Transverse colon (tissue), 4 donors: ENCODE results near the gene CTDSP2.
"Not testable (repeated sequence)": the region's sequence is repeated elsewhere in the genome, so short reads cannot be mapped to it uniquely, and the experiment has no call there.

Experiments
- CTCF ChIP-seq, 5 experiments: fragments of 200-600 bp in 3 of 5; fragments of 450-650 bp in 2 of 5; sonication (generic) in 3 of 5; IDR thresholded peaks; 1 replicate in 2 of 5; 2 replicates in 3 of 5; pipeline ENCODE4 v1.5.1; 2016 to 2017; ENCODE audit warnings: antibody characterized with exemption in 5 of 5, inconsistent platforms in 3 of 5, mild to moderate bottlenecking in 2 of 5, moderate library complexity in 1 of 5
- EP300 ChIP-seq: sonication (generic); formaldehyde crosslinking; IDR thresholded peaks from one replicate; pipeline ENCODE4 v1.6.1; 2017; ENCODE audit warnings: antibody characterized with exemption, low read depth
- POLR2AphosphoS5 ChIP-seq, 3 donors: sonication (generic); formaldehyde crosslinking; IDR thresholded peaks; one replicate each; pipeline ENCODE4 v1.6.1; 2016; ENCODE audit warnings: antibody characterized with exemption in 3 of 3

- not testable (repeated sequence) for TF ChIP-seq POLR2AphosphoS5 (IDR thresholded peaks at IDR 0.05); CTCF (IDR thresholded peaks at IDR 0.05); EP300
These were observed 14.4 kb upstream of the CTDSP2 start for GRCh38 chr12:57860883-57861282.
